Endothelial cell of umbilical vein (primary cell): ENCODE measurements around the gene AOC1. TPM values are rescaled to one million over a fixed set of nuclear protein-coding genes. Genes with fewer than 3 reads are reported as not detected.

Experiments
- BruUV-seq: library from RNA; stranded (reverse); fragments of 400-500 nt; replicated peaks from 2 replicates; lab custom pipeline; 2021; lab: Mats Ljungman, UMichigan
- CTCF ChIA-PET: fragments of 300-600, 350-600 bp; sonication (Branson Sonifier 250); formaldehyde crosslinking; loops from one replicate; lab custom pipeline; 2021; ENCODE audit warnings: antibody characterized with exemption, inconsistent platforms; lab: Charles Lee
- POLR2A ChIA-PET: fragments of 300-600, 350-600 bp; sonication (Branson Sonifier 250); formaldehyde crosslinking; loops from one replicate; lab custom pipeline; 2021; ENCODE audit warnings: antibody characterized with exemption, inconsistent platforms; lab: Charles Lee
- DNase-seq: peaks from one replicate; pipeline ENCODE4 v3.0.0-alpha.2; 2011; ENCODE audit warnings: low read depth, low spot score
- FAIRE-seq: peaks from 2 replicates; lab custom pipeline; 2011; peaks lifted over from hg19 to GRCh38; lab: Jason Lieb, UNC
- H2AFZ ChIP-seq: 2 replicates; pipeline ENCODE4 v1.6.0; 2012; ENCODE audit warnings: low read depth, low read length, control low read depth, inconsistent platforms
- H3K27ac ChIP-seq: 2 replicates; pipeline ENCODE4 v1.5.1; 2011; ENCODE audit warnings: low read depth, mild to moderate bottlenecking, control low read depth, low read length, moderate library complexity; ENCODE audit not compliant: insufficient read depth
- H3K27me3 ChIP-seq, 2 experiments: 2 replicates each; pipeline versions ENCODE4 v1.6.0 to v1.6.1; 2011; ENCODE audit warnings: low read length in 2 of 2, mixed read lengths in 1 of 2; ENCODE audit not compliant: control insufficient read depth in 2 of 2, insufficient read depth in 2 of 2
- H3K36me3 ChIP-seq, 2 experiments: 2 replicates in 1 of 2; 3 replicates in 1 of 2; pipeline ENCODE4 v1.5.1; 2011; ENCODE audit warnings: low read length in 2 of 2, mild to moderate bottlenecking in 1 of 2, moderate library complexity in 1 of 2; ENCODE audit not compliant: control insufficient read depth in 2 of 2, insufficient read depth in 2 of 2; ENCODE audit errors: extremely low read depth in 1 of 2
- H3K4me1 ChIP-seq: 3 replicates; pipeline ENCODE4 v1.5.1; 2011; ENCODE audit warnings: mild to moderate bottlenecking, low read length; ENCODE audit not compliant: control insufficient read depth, insufficient read depth; ENCODE audit errors: extremely low read depth
- H3K4me2 ChIP-seq: 2 replicates; pipeline ENCODE4 v1.6.1; 2011; ENCODE audit warnings: low read length, control low read depth, mixed read lengths; ENCODE audit not compliant: insufficient read depth
- H3K4me3 ChIP-seq, 3 experiments: fragments of 200-600 bp in 1 of 3; sonication (generic), shearing (Covaris generic) in 1 of 3; replicated peaks in 1 of 3; 2 replicates each; pipeline ENCODE4 v1.5.1; 2011 to 2016; ENCODE audit warnings: control low read depth in 3 of 3, low read length in 3 of 3, mild to moderate bottlenecking in 2 of 3, inconsistent platforms in 1 of 3, low read depth in 1 of 3, moderate library complexity in 1 of 3; ENCODE audit not compliant: insufficient read depth in 1 of 3
- H3K79me2 ChIP-seq: 2 replicates; pipeline ENCODE4 v1.6.0; 2012; ENCODE audit warnings: low read length, inconsistent platforms; ENCODE audit not compliant: control insufficient read depth, insufficient read depth
- H3K9ac ChIP-seq: replicated peaks from 2 replicates; pipeline ENCODE3; 2011; ENCODE audit warnings: low read length, control low read depth; ENCODE audit not compliant: insufficient read depth; ENCODE audit errors: extremely low read depth
- H3K9me1 ChIP-seq: replicated peaks from 3 replicates; pipeline ENCODE4 v1.6.0; 2011; ENCODE audit warnings: mild to moderate bottlenecking, low read length; ENCODE audit not compliant: control insufficient read depth, insufficient read depth; ENCODE audit errors: extremely low read depth
- H3K9me3 ChIP-seq: replicated peaks from 2 replicates; pipeline ENCODE4 v1.5.1; 2012; ENCODE audit warnings: low read length, inconsistent platforms; ENCODE audit not compliant: control insufficient read depth, insufficient read depth
- H4K20me1 ChIP-seq: replicated peaks from 2 replicates; pipeline ENCODE3; 2011; ENCODE audit warnings: mild to moderate bottlenecking, low read length; ENCODE audit not compliant: control insufficient read depth, insufficient read depth; ENCODE audit errors: extremely low read depth
- EZH2 ChIP-seq: IDR thresholded peaks from 2 replicates; pipeline ENCODE4 v1.6.1; 2012; ENCODE audit warnings: borderline replicate concordance, low read depth, mild to moderate bottlenecking, moderate library complexity, low read length, inconsistent platforms; ENCODE audit not compliant: severe bottlenecking
- FOS ChIP-seq: IDR thresholded peaks from 2 replicates; pipeline ENCODE4 v1.6.1; 2011; ENCODE audit warnings: mild to moderate bottlenecking, low read length, moderate library complexity, borderline replicate concordance; ENCODE audit not compliant: insufficient read depth
- GATA2 ChIP-seq: IDR thresholded peaks from 2 replicates; pipeline ENCODE4 v1.7.0; 2011; ENCODE audit warnings: low read depth, mild to moderate bottlenecking, moderate library complexity, mixed read lengths, low read length; ENCODE audit not compliant: insufficient read length, insufficient read depth
- JUN ChIP-seq: IDR thresholded peaks from 2 replicates; pipeline ENCODE4 v1.6.1; 2011; ENCODE audit warnings: borderline replicate concordance, low read depth; ENCODE audit not compliant: insufficient read length, insufficient read depth
- MYC ChIP-seq: IDR thresholded peaks from one replicate; pipeline ENCODE4 v1.6.1; 2011; ENCODE audit warnings: mild to moderate bottlenecking, low read depth, low read length
- POLR2A ChIP-seq: IDR thresholded peaks from 2 replicates; pipeline ENCODE4 v1.6.1; 2012; ENCODE audit warnings: low read depth, mild to moderate bottlenecking, control low read depth, low read length
- POLR2AphosphoS5 ChIP-seq: IDR thresholded peaks from 2 replicates; pipeline ENCODE4 v1.6.1; 2012; ENCODE audit warnings: low read depth, mild to moderate bottlenecking, control low read depth, low read length, moderate library complexity; ENCODE audit not compliant: insufficient read depth
- dilution Hi-C: fragments of 300-500 bp; cut with MboI; formaldehyde crosslinking; loops from one replicate; pipeline ENCODE4 v1.15.0; 2019; ENCODE audit warnings: low sequenced_read_pairs; ENCODE audit not compliant: extremely low pct_ligation_motif_present
- intact Hi-C: fragments of 100-400 bp; cut with micrococcal nuclease; formaldehyde crosslinking; loops from one replicate; pipeline ENCODE4 v1.10.0; 2022
- polyA plus RNA-seq, 4 experiments: library from polyadenylated mRNA; depleted of rRNA in 3 of 4; stranded (reverse) in 3 of 4; unstranded in 1 of 4; fragments of >200 nt; gene quantifications; 2 replicates each; pipeline versions ENCODE4 v1.2.1 to v1.2.3, GENCODE V29; 2011 to 2012; ENCODE audit warnings: missing spikeins in 1 of 4
- total RNA-seq: library from RNA; stranded (reverse); gene quantifications from 2 replicates; pipeline ENCODE4 v1.2.3, GENCODE V29; 2021
- TF ChIP-seq, protein P1 (sequence below): IDR thresholded peaks from 2 replicates; pipeline ENCODE4 v1.6.1; 2011; ENCODE audit not compliant: insufficient read depth, insufficient read length
- TF ChIP-seq, protein P2 (sequence below), 2 donors: IDR thresholded peaks; 1 replicate in 1 of 2; 2 replicates in 1 of 2; pipeline ENCODE4 v1.5.1; 2011; ENCODE audit warnings: low read length in 2 of 2, mild to moderate bottlenecking in 2 of 2, moderate library complexity in 2 of 2, control low read depth in 1 of 2, inconsistent platforms in 1 of 2, low read depth in 1 of 2; ENCODE audit not compliant: insufficient read depth in 1 of 2; ENCODE audit errors: extremely low read depth in 1 of 2

Gene AOC1
- total and polyA plus RNA-seq, 2 donors (not counting 3 experiments of a cell fraction or from before 2014, with no cell fraction given), result not detected

DNA sequence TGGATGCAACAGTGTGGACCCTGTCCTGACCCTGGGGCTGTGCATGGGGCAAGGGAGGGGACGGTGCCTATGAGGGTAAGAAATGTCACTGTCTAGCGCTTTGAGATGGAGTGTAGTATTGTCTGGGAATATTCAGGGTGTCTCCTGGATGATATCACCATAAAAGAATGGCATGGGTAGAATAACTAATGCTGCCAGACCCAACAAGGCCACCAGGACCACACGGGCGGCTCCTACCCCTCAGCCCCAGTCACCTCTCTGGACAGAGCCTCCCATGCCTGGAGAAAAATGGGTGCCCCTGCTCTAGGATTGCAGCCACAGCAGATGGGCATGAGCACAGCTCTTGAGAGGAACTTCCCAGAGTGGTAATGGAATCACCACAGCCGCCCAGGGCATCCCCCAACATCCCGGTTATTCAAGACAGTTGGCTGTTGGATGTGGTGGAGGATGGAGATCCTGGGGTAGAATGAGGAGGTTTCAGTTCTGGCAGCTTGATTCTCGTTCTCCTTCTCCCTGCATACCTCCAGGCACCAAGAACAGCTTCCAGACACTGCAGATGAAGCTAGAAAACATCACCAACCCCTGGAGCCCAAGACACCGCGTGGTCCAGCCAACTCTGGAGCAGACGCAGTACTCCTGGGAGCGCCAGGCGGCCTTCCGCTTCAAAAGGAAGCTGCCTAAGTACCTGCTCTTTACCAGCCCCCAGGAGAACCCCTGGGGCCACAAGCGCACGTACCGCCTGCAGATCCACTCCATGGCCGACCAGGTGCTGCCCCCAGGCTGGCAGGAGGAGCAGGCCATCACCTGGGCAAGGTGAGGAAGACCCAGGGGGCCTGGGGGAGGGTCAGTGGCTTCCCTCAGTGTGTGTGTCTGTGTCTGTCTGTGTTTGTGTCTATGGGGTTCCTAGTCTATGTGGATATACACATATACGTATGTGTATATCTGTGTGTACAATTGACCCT, 6.2 kb downstream of the AOC1 start:
- FAIRE-seq (no peak), DNase-seq (no peak)
- no peak for TF ChIP-seq JUN
- no peak for TF ChIP-seq POLR2A
- no peak for TF ChIP-seq GATA2
- TF ChIP-seq, protein P1, sequence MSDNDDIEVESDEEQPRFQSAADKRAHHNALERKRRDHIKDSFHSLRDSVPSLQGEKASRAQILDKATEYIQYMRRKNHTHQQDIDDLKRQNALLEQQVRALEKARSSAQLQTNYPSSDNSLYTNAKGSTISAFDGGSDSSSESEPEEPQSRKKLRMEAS, result no peak
- TF ChIP-seq EZH2, result no peak
- TF ChIP-seq, protein P2, sequence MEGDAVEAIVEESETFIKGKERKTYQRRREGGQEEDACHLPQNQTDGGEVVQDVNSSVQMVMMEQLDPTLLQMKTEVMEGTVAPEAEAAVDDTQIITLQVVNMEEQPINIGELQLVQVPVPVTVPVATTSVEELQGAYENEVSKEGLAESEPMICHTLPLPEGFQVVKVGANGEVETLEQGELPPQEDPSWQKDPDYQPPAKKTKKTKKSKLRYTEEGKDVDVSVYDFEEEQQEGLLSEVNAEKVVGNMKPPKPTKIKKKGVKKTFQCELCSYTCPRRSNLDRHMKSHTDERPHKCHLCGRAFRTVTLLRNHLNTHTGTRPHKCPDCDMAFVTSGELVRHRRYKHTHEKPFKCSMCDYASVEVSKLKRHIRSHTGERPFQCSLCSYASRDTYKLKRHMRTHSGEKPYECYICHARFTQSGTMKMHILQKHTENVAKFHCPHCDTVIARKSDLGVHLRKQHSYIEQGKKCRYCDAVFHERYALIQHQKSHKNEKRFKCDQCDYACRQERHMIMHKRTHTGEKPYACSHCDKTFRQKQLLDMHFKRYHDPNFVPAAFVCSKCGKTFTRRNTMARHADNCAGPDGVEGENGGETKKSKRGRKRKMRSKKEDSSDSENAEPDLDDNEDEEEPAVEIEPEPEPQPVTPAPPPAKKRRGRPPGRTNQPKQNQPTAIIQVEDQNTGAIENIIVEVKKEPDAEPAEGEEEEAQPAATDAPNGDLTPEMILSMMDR (IDR thresholded peaks at IDR 0.05; ENCODE audit: extremely low read depth in 1 of 2, insufficient read depth in 1 of 2, low read depth in 1 of 2, low read length in 2 of 2), result no peak
- no peak for TF ChIP-seq FOS
- no peak for TF ChIP-seq MYC
- no peak for TF ChIP-seq POLR2AphosphoS5
- no peak overlapping the region for H2AFZ ChIP-seq
- H3K9me3 ChIP-seq, result no peaks in the 10 kb centered on the region
- H3K36me3 ChIP-seq, result no peaks in the 10 kb centered on the region
- H3K27ac ChIP-seq, result no peak overlapping the region
- dilution Hi-C loops, result no loop called here
- POLR2A ChIA-PET, result no interaction called here
- no TSS peak for BruUV-seq
- no peaks in the 10 kb centered on the region for H3K4me1 ChIP-seq
- no peaks in the 10 kb centered on the region for H3K9me1 ChIP-seq
- intact Hi-C loops, result no loop called here
- H4K20me1 ChIP-seq, result no peaks in the 10 kb centered on the region
- no peak overlapping the region for H3K9ac ChIP-seq
- H3K27me3 ChIP-seq, result peaks cover 0 to 9% of the 10 kb centered on the region in 2 experiments
- no peaks in the 10 kb centered on the region for H3K79me2 ChIP-seq
- H3K4me3 ChIP-seq, result no peak overlapping the region
- CTCF ChIA-PET, result interaction anchor here (2.3 kb wide), 1 partner anchor 18 kb away, joined by 12 read pairs; no protein-coding TSS in a partner anchor
- no peak overlapping the region for H3K4me2 ChIP-seq
